GM23338 (cell line): ENCODE results near the gene AGAP2. TPM values are rescaled to one million over a fixed set of nuclear protein-coding genes. Genes with fewer than 3 reads are reported as not detected.

Source experiments
- ATAC-seq: fragments of 200-7000 bp; cut with Tn5 transposase; 3 replicates; pipeline ENCODE4 v1.9.1; 2020
- DNase-seq: peaks from one replicate; pipeline ENCODE4 v3.0.0-alpha.2; 2015; ENCODE audit warnings: low spot score
- H2AFZ ChIP-seq: fragments of 200-600 bp; sonication (generic); 2 replicates; pipeline ENCODE4 v1.8.0; 2016; ENCODE audit warnings: antibody characterized with exemption, mild to moderate bottlenecking, moderate library complexity
- H3F3A ChIP-seq: fragments of 200-600 bp; sonication (generic); replicated peaks from 2 replicates; pipeline ENCODE4 v1.8.0; 2017; ENCODE audit warnings: antibody characterized with exemption, mixed run types, low read depth
- H3K27ac ChIP-seq: fragments of 200-600 bp; sonication (generic); 2 replicates; pipeline ENCODE4 v1.6.1; 2016; ENCODE audit warnings: low read depth
- H3K27me3 ChIP-seq: fragments of 200-600 bp; sonication (generic); 2 replicates; pipeline ENCODE4 v1.8.0; 2016; ENCODE audit warnings: mild to moderate bottlenecking, mixed run types, moderate library complexity; ENCODE audit not compliant: insufficient read depth
- H3K36me3 ChIP-seq: fragments of 200-600 bp; sonication (generic); 2 replicates; pipeline ENCODE4 v1.8.0; 2016; ENCODE audit warnings: mild to moderate bottlenecking; ENCODE audit not compliant: insufficient read depth
- H3K4me1 ChIP-seq: fragments of 200-600 bp; sonication (generic); 2 replicates; pipeline ENCODE4 v1.8.0; 2016; ENCODE audit warnings: mild to moderate bottlenecking, moderate library complexity; ENCODE audit not compliant: insufficient read depth
- H3K4me2 ChIP-seq: fragments of 200-600 bp; sonication (generic); 2 replicates; pipeline ENCODE4 v1.7.1; 2017; ENCODE audit warnings: mixed run types
- H3K4me3 ChIP-seq: fragments of 200-600 bp; sonication (generic); 2 replicates; pipeline ENCODE4 v1.6.1; 2016; ENCODE audit warnings: mixed run types
- H3K79me2 ChIP-seq: fragments of 200-600 bp; sonication (generic); replicated peaks from 2 replicates; pipeline ENCODE4 v1.8.0; 2017; ENCODE audit warnings: mild to moderate bottlenecking; ENCODE audit not compliant: insufficient read depth
- H3K9me2 ChIP-seq: fragments of 200-600 bp; sonication (generic); 2 replicates; pipeline ENCODE4 v1.8.0; 2017; ENCODE audit not compliant: insufficient read depth
- H4K20me1 ChIP-seq: fragments of 200-600 bp; sonication (generic); replicated peaks from 2 replicates; pipeline ENCODE4 v1.8.0; 2017; ENCODE audit warnings: mild to moderate bottlenecking; ENCODE audit not compliant: insufficient read depth
- H3K27ac Mint-ChIP-seq: 2 replicates; pipeline ENCODE4 v1.8.0; 2020; ENCODE audit warnings: inconsistent platforms, mild to moderate bottlenecking, moderate library complexity, mixed read lengths
- H3K27me3 Mint-ChIP-seq: 3 replicates; pipeline ENCODE4 v1.8.0; 2022; ENCODE audit warnings: low read depth, mild to moderate bottlenecking, moderate library complexity, mixed read lengths, inconsistent platforms; ENCODE audit not compliant: insufficient read depth, poor library complexity
- H3K36me3 Mint-ChIP-seq: 3 replicates; pipeline ENCODE4 v1.8.0; 2021; ENCODE audit warnings: low read depth, mild to moderate bottlenecking, inconsistent platforms, moderate library complexity, mixed read lengths
- H3K4me1 Mint-ChIP-seq: 3 replicates; pipeline ENCODE4 v1.8.0; 2020; ENCODE audit warnings: mild to moderate bottlenecking, inconsistent platforms, mixed read lengths
- H3K4me3 Mint-ChIP-seq: 3 replicates; pipeline ENCODE4 v1.8.0; 2021; ENCODE audit warnings: moderate library complexity, mild to moderate bottlenecking, inconsistent platforms, mixed read lengths
- H3K9me3 Mint-ChIP-seq: 3 replicates; pipeline ENCODE4 v1.8.0; 2020; ENCODE audit warnings: moderate library complexity, mild to moderate bottlenecking, inconsistent platforms, mixed read lengths
- CREB1 ChIP-seq: fragments of 250-450 bp; sonication (Bioruptor Pico); IDR thresholded peaks from 2 replicates; pipeline ENCODE4 v1.5.0; 2020; ENCODE audit warnings: low read depth, mild to moderate bottlenecking, moderate library complexity
- JUNB ChIP-seq: IDR thresholded peaks from one replicate; pipeline ENCODE4 v1.6.1; 2016; ENCODE audit warnings: antibody characterized with exemption; ENCODE audit not compliant: unreplicated experiment
- NANOG ChIP-seq: IDR thresholded peaks from 2 replicates; pipeline ENCODE4 v1.6.1; 2016; ENCODE audit warnings: antibody characterized with exemption, borderline replicate concordance
- POLR2AphosphoS5 ChIP-seq: IDR thresholded peaks from 2 replicates; pipeline ENCODE4 v1.6.1; 2016; ENCODE audit warnings: antibody characterized with exemption, low read depth
- STAT1 ChIP-seq: IDR thresholded peaks from one replicate; pipeline ENCODE4 v1.6.1; 2016; ENCODE audit warnings: antibody characterized with exemption; ENCODE audit not compliant: unreplicated experiment
- ZNF114 ChIP-seq: fragments of 250-450 bp; sonication (Bioruptor Pico); IDR thresholded peaks from 2 replicates; pipeline ENCODE4 v1.5.0; 2020; ENCODE audit warnings: mild to moderate bottlenecking, moderate library complexity
- ZNF331 ChIP-seq: fragments of 250-450 bp; sonication (Bioruptor Pico); IDR thresholded peaks from 2 replicates; pipeline ENCODE4 v1.5.0; 2020; ENCODE audit warnings: low read depth, mild to moderate bottlenecking, moderate library complexity
- polyA plus RNA-seq: library from polyadenylated mRNA; unstranded; fragments of >200 nt; fragmentation: Nextera tagmentation; extraction: Ambion mirVana; gene quantifications from 2 replicates; pipeline ENCODE4 v1.2.1, GENCODE V29; 2016
- total RNA-seq: library from RNA; depleted of rRNA; stranded (reverse); fragments of >200 nt; shearing (Covaris generic); gene quantifications from 2 replicates; pipeline ENCODE4 v1.2.3, GENCODE V29; 2014
- TF ChIP-seq, protein P1 (sequence below): IDR thresholded peaks from 2 replicates; pipeline ENCODE4 v1.6.1; 2016; ENCODE audit warnings: antibody characterized with exemption
- TF ChIP-seq, protein P2 (sequence below): IDR thresholded peaks from one replicate; pipeline ENCODE4 v1.6.1; 2018; ENCODE audit warnings: antibody characterized with exemption; ENCODE audit not compliant: unreplicated experiment
- TF ChIP-seq, protein P3 (sequence below), 2 experiments: fragments of 200-600 bp in 1 of 2; sonication (generic) in 1 of 2; conservative IDR thresholded peaks; 2 replicates each; pipeline versions ENCODE4 v1.5.1 to v1.6.1; 2016 to 2017; ENCODE audit warnings: antibody characterized with exemption in 2 of 2, low read depth in 2 of 2, mild to moderate bottlenecking in 2 of 2, moderate library complexity in 1 of 2

The AGAP2 gene
- total and polyA plus RNA-seq, 2 experiments from 2014 or later = 0.36 to 1.3 TPM

DNA sequence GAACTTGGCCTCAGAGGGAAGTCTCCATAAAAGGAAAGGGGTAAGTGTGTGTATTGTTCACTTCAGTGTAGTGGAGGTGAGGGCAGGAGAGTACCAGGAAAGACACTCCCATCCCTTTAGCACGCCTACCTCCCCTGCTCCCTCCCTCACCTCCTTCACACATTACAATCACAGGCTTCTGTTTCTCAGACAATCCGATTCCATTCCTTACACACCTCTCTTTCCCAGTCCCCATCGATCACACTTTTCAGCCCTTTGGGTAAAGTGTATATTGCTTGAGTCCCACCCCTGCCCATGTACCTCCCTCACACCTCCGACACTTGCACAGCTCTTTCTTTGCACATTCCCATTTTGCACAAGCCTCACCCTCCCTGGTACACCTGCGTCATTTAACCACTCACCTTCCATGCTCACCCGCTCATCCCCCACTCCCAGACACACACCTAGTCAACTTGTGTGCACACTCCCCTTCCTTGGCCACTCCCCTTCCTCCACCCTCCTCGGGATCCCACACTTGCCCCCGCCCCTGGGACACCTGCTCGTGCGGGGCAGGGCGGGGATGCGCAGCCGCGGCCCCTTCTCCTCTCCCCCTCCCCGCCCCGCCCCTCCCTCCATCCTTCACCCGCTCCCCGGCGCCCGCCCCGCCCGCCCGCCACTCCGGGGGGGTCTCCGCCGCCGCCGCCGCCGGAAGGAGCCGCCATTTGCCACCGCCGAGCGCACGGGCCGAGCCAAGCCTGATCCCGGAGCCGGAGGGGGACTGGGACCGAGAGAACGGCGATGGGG lies 16.1 kb upstream of the AGAP2 start, which contains the start of gene MARCHF9:
Gene MARCHF9, plus strand, starts transcription at position 693 of the 783 bp plus-strand sequence. CDS start 426 bp downstream, outside the sequence.
- DNase-seq = peak; percentile 84
- H3K4me1 ChIP-seq = peaks cover 36% of the 10 kb centered on the region
- peak; percentile 33 for ATAC-seq
- H3K79me2 ChIP-seq = peaks cover 23% of the 10 kb centered on the region
- no peaks in the 10 kb centered on the region; the same call in 2 of the 3 replicates for H3K9me3 Mint-ChIP-seq
- H3F3A ChIP-seq = peaks cover 21% of the 10 kb centered on the region
- peak; percentile 67 for TF ChIP-seq POLR2AphosphoS5
- no peak for TF ChIP-seq STAT1
- TF ChIP-seq ZNF114 (CRISPR knock-in tag) = no peak
- TF ChIP-seq, protein P1, sequence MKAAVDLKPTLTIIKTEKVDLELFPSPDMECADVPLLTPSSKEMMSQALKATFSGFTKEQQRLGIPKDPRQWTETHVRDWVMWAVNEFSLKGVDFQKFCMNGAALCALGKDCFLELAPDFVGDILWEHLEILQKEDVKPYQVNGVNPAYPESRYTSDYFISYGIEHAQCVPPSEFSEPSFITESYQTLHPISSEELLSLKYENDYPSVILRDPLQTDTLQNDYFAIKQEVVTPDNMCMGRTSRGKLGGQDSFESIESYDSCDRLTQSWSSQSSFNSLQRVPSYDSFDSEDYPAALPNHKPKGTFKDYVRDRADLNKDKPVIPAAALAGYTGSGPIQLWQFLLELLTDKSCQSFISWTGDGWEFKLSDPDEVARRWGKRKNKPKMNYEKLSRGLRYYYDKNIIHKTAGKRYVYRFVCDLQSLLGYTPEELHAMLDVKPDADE = no peak
- 0 out of 2 replicates have a peak, but pooled peaks have one; percentile 10 for TF ChIP-seq CREB1 (CRISPR knock-in tag)
- TF ChIP-seq, protein P2, sequence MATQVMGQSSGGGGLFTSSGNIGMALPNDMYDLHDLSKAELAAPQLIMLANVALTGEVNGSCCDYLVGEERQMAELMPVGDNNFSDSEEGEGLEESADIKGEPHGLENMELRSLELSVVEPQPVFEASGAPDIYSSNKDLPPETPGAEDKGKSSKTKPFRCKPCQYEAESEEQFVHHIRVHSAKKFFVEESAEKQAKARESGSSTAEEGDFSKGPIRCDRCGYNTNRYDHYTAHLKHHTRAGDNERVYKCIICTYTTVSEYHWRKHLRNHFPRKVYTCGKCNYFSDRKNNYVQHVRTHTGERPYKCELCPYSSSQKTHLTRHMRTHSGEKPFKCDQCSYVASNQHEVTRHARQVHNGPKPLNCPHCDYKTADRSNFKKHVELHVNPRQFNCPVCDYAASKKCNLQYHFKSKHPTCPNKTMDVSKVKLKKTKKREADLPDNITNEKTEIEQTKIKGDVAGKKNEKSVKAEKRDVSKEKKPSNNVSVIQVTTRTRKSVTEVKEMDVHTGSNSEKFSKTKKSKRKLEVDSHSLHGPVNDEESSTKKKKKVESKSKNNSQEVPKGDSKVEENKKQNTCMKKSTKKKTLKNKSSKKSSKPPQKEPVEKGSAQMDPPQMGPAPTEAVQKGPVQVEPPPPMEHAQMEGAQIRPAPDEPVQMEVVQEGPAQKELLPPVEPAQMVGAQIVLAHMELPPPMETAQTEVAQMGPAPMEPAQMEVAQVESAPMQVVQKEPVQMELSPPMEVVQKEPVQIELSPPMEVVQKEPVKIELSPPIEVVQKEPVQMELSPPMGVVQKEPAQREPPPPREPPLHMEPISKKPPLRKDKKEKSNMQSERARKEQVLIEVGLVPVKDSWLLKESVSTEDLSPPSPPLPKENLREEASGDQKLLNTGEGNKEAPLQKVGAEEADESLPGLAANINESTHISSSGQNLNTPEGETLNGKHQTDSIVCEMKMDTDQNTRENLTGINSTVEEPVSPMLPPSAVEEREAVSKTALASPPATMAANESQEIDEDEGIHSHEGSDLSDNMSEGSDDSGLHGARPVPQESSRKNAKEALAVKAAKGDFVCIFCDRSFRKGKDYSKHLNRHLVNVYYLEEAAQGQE = no peak
- H2AFZ ChIP-seq = peak within 1 kb of the TSS; percentile 96
- H3K27me3 Mint-ChIP-seq = peaks cover 62% of the 10 kb centered on the region
- H3K36me3 ChIP-seq = no peaks in the 10 kb centered on the region; the same call in 1 of the 2 replicates
- H4K20me1 ChIP-seq = peaks cover 4% of the 10 kb centered on the region; the same call in 1 of the 2 replicates
- H3K36me3 Mint-ChIP-seq = peaks cover 24% of the 10 kb centered on the region
- no peak within 1 kb of the TSS for H3K27ac Mint-ChIP-seq
- peak within 1 kb of the TSS; percentile 87 for H3K4me3 Mint-ChIP-seq
- H3K27me3 ChIP-seq = peaks cover 62% of the 10 kb centered on the region
- H3K27ac ChIP-seq = no peak within 1 kb of the TSS
- peaks cover 39% of the 10 kb centered on the region for H3K4me1 Mint-ChIP-seq
- H3K9me2 ChIP-seq = no peaks in the 10 kb centered on the region
- H3K4me3 ChIP-seq = peak within 1 kb of the TSS; percentile 83
- peak within 1 kb of the TSS; percentile 97 for H3K4me2 ChIP-seq

DNA sequence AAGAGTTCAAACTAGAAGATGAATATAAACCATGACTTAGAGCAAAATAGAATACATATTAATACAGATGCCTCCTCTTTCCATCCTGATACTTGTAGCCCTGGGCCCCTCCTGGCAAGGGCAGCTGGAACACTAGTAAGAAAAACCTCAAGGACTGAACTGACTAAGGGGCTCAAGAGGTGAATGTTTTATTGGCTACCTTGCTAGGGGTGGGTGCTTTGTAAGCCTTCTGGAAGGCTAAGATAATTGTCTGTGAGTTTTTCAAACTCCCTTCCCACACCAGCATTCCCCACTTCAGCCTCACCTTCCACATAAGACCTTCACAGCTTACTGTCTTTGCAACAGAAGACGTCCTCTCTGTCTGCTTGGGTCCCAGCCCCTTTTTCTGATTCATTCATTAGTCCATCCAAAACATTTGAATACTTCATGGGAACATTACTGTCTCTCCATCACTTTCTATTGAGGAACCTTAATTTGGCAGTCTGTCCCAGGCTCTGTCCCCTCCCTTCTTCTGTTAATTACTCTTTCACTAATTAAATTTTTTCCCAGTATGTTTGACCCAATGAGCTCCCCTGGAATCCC lies 15.3 kb upstream of the AGAP2 start:
- peaks cover 31% of the 10 kb centered on the region for H3K36me3 Mint-ChIP-seq
- peak overlapping the region; percentile 97 for H3K4me2 ChIP-seq
- H3K27ac ChIP-seq = no peak overlapping the region
- ATAC-seq (no peak), DNase-seq (no peak)
- H2AFZ ChIP-seq = 0 out of 2 replicates have a peak overlapping the region, but pooled peaks have one; percentile 96
- peaks cover 36% of the 10 kb centered on the region for H3K4me1 ChIP-seq
- peaks cover 56% of the 10 kb centered on the region for H3K27me3 Mint-ChIP-seq
- peaks cover 26% of the 10 kb centered on the region for H3K79me2 ChIP-seq
- H3F3A ChIP-seq = peaks cover 24% of the 10 kb centered on the region
- H3K36me3 ChIP-seq = no peaks in the 10 kb centered on the region; the same call in 1 of the 2 replicates
- H3K4me3 Mint-ChIP-seq = peak overlapping the region; percentile 87
- H3K27me3 ChIP-seq = peaks cover 57% of the 10 kb centered on the region
- H4K20me1 ChIP-seq = peaks cover 4% of the 10 kb centered on the region; the same call in 1 of the 2 replicates
- no peak overlapping the region for H3K27ac Mint-ChIP-seq
- peak overlapping the region; percentile 83 for H3K4me3 ChIP-seq
- no peaks in the 10 kb centered on the region; the same call in 2 of the 3 replicates for H3K9me3 Mint-ChIP-seq
- peaks cover 39% of the 10 kb centered on the region for H3K4me1 Mint-ChIP-seq
- no peaks in the 10 kb centered on the region for H3K9me2 ChIP-seq
- TF ChIP-seq ZNF114 (CRISPR knock-in tag) (no peak), JUNB (no peak), NANOG (no peak), ZNF331 (no peak)
- TF ChIP-seq, protein P2 = no peak
- TF ChIP-seq, protein P3, sequence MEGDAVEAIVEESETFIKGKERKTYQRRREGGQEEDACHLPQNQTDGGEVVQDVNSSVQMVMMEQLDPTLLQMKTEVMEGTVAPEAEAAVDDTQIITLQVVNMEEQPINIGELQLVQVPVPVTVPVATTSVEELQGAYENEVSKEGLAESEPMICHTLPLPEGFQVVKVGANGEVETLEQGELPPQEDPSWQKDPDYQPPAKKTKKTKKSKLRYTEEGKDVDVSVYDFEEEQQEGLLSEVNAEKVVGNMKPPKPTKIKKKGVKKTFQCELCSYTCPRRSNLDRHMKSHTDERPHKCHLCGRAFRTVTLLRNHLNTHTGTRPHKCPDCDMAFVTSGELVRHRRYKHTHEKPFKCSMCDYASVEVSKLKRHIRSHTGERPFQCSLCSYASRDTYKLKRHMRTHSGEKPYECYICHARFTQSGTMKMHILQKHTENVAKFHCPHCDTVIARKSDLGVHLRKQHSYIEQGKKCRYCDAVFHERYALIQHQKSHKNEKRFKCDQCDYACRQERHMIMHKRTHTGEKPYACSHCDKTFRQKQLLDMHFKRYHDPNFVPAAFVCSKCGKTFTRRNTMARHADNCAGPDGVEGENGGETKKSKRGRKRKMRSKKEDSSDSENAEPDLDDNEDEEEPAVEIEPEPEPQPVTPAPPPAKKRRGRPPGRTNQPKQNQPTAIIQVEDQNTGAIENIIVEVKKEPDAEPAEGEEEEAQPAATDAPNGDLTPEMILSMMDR (conservative IDR thresholded peaks at IDR 0.05; ENCODE audit: low read depth in 2 of 2) = no peak
